ENCODE results near the gene URB2. TPM values are rescaled to one million over a fixed set of nuclear protein-coding genes. Genes with fewer than 3 reads are reported as not detected.
A peak's percentile ranks its signal among the peaks of the same experiment; 100 is the strongest.

URB2 gene
- total and polyA plus RNA-seq, 8 donors: 1.5 to 16.8 (median 4.1) TPM; not detected in 1

DNA sequence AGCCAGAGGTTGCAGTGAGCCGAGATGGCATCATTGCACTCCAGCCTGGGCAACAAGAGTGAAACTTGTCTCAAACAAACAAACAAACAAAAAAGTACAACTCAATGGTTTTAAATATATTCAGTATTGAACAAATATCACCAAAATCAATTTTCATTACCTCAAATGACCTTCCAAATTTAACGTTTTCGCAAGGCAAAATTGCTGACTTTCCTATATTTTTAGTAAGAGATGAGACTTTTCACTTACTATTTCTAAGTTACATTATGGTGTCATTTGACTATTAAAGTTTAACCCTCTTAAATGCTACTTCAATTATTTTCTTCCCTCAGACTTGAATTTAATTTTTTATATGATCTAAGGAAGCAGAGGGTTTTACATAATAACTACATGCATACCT is 44.6 kb upstream of the URB2 start:
- no peaks in the 10 kb centered on the region for H3K36me3 ChIP-seq
- TF ChIP-seq POLR2A (IDR thresholded peaks at IDR 0.05) (no peak), POLR2AphosphoS5 (IDR thresholded peaks at IDR 0.05) (no peak), EP300 (IDR thresholded peaks at IDR 0.05) (no peak)
- TF ChIP-seq, protein P1, sequence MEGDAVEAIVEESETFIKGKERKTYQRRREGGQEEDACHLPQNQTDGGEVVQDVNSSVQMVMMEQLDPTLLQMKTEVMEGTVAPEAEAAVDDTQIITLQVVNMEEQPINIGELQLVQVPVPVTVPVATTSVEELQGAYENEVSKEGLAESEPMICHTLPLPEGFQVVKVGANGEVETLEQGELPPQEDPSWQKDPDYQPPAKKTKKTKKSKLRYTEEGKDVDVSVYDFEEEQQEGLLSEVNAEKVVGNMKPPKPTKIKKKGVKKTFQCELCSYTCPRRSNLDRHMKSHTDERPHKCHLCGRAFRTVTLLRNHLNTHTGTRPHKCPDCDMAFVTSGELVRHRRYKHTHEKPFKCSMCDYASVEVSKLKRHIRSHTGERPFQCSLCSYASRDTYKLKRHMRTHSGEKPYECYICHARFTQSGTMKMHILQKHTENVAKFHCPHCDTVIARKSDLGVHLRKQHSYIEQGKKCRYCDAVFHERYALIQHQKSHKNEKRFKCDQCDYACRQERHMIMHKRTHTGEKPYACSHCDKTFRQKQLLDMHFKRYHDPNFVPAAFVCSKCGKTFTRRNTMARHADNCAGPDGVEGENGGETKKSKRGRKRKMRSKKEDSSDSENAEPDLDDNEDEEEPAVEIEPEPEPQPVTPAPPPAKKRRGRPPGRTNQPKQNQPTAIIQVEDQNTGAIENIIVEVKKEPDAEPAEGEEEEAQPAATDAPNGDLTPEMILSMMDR (IDR thresholded peaks at IDR 0.05): no peak
- no peak overlapping the region for H3K4me3 ChIP-seq
- H3K4me1 ChIP-seq: peaks cover 13 to 27% (median 23%) of the 10 kb centered on the region in 4 donors
- H3K27ac ChIP-seq: peak overlapping the region in 3 of 5 donors; percentile 18 to 71 (median 43)
- no peaks in the 10 kb centered on the region for H3K27me3 ChIP-seq
- intact Hi-C loops (cut with DNase I; ENCODE audit: low total_unique reads): no loop called here
- 83 to 96% (median 89%) methylated on average over 3 of the region's 3 CpGs for WGBS, 5 donors
- no peak for DNase-seq
- no peaks in the 10 kb centered on the region for H3K9me3 ChIP-seq

DNA sequence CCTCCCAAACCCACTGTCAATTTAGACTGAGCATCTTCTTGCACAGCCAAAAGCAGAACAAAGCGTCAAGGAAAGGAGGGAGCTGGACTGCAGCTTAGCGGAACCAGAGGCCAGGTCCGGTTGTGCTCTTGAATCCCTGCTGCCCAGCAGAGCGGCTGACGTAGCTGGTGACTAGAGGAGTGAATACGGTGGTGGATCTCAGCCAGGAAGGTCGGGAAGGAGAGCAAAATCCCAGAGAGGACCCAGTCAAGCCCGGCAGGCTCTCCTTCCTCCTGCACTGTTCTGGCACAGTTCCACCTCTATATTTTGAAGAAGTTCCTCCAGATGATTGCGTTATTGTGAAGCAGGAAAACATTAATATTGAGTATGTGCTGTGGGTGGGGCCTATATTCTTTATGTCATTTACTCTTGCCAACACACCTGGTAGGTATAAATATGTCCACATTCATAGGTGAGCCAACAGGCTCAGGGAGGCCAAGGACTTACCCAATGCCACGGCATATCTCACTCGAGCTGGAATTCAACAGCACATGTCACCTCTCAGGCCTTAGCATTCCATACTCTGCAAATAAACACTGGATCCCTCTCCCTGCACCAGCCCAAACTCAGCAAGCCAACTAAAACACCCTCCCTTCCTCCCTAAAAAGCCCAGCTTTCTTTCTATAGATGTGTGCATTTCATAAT is 43.9 kb upstream of the URB2 start:
- Histone ChIP-seq H3K27me3 (no peaks in the 10 kb centered on the region), H3K4me3 (no peak overlapping the region), H3K27ac (peak overlapping the region; percentile 18 to 72 (median 43)), H3K4me1 (peaks cover 13 to 27% (median 23%) of the 10 kb centered on the region in 4 donors), H3K36me3 (no peaks in the 10 kb centered on the region), H3K9me3 (no peaks in the 10 kb centered on the region)
- peak; percentile 43 to 58 for DNase-seq
- 23 to 33% (median 27%) methylated on average over 11 of the region's 11 CpGs for WGBS, 5 donors
- intact Hi-C loops (cut with DNase I; ENCODE audit: low total_unique reads): no loop called here
- TF ChIP-seq, protein P1 (IDR thresholded peaks at IDR 0.05): no peak
- TF ChIP-seq EP300 (IDR thresholded peaks at IDR 0.05): no peak
- no peak for TF ChIP-seq POLR2A (IDR thresholded peaks at IDR 0.05)

DNA sequence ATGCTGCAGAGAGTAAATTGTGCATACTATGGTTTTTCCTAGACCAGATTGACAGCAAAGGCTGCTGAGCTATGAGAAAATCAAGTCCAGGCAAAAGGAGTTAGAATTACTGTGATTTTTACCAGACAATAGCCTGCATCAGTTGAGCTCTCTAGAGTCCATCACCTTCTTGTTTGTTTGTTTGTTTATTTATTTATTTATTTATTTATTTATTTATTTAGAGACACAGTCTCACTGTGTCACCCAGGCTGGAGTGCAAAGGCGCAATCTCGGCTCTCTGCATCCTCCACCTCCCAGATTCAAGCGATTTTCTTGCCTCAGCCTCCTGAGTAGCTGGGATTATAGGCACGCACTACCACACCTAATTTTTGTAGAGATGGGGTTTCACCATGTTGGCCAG is 43.3 kb upstream of the URB2 start:
- Histone ChIP-seq H3K9me3 (no peaks in the 10 kb centered on the region), H3K4me1 (peaks cover 13 to 27% (median 23%) of the 10 kb centered on the region in 4 donors), H3K36me3 (no peaks in the 10 kb centered on the region), H3K4me3 (no peak overlapping the region), H3K27ac (peak overlapping the region in 3 of 5 donors; percentile 31 to 71 (median 43)), H3K27me3 (no peaks in the 10 kb centered on the region)
- 92 to 97% (median 94%) methylated on average over 4 of the region's 4 CpGs for WGBS, 5 donors
- intact Hi-C loops (cut with DNase I; ENCODE audit: low total_unique reads): no loop called here
- TF ChIP-seq POLR2A (IDR thresholded peaks at IDR 0.05) (no peak), POLR2AphosphoS5 (IDR thresholded peaks at IDR 0.05) (no peak), EP300 (IDR thresholded peaks at IDR 0.05) (no peak)
- TF ChIP-seq, protein P1 (IDR thresholded peaks at IDR 0.05): no peak
- no peak for DNase-seq

DNA sequence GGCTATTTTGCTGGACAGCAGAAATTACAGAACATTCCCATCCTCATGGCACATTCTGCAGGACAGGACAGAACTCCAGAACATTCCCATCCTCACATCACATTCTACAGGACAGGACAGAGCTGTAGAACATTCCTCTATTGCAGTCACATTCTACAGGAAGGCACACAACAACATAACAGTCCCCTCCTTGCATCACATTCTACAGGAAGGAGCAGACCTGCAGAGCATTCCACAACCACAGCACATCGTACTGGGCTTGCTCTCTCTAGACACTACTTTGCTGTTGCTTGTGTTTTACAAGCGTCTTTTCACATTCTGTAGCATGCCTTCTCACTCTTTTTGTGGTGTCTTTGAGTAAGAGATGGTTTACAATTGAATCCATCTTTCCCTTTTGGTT is 40.7 kb upstream of the URB2 start:
- no peaks in the 10 kb centered on the region for H3K9me3 ChIP-seq
- DNase-seq: no peak
- no peaks in the 10 kb centered on the region for H3K36me3 ChIP-seq
- no peaks in the 10 kb centered on the region for H3K27me3 ChIP-seq
- H3K4me3 ChIP-seq: no peak overlapping the region
- intact Hi-C loops (cut with DNase I; ENCODE audit: low total_unique reads): no loop called here
- no peak overlapping the region for H3K27ac ChIP-seq
- H3K4me1 ChIP-seq: peaks cover 6 to 13% (median 8%) of the 10 kb centered on the region in 4 donors
- TF ChIP-seq, protein P1 (IDR thresholded peaks at IDR 0.05): no peak
- TF ChIP-seq POLR2AphosphoS5 (IDR thresholded peaks at IDR 0.05) (no peak), EP300 (IDR thresholded peaks at IDR 0.05) (no peak), POLR2A (IDR thresholded peaks at IDR 0.05) (no peak)
- WGBS, 5 donors: 69 to 87% (median 82%) methylated on average over 2 of the region's 2 CpGs

Measured in stomach (tissue), 9 donors.